Measurements from ENCODE around the gene MEF2A. TPM values are rescaled to one million over a fixed set of nuclear protein-coding genes. Genes with fewer than 3 reads are reported as not detected.
"Not testable (repeated sequence)": the region's sequence is repeated elsewhere in the genome, so short reads cannot be mapped to it uniquely, and the experiment has no call there.

Gene MEF2A
- total and polyA plus RNA-seq, 8 donors = 9.2 to 24.4 (median 15.9) TPM

GRCh38 chr15:99733268-99734039 lies 167.7 kb downstream of the MEF2A start, which contains the start of gene LYSMD4:
LYSMD4 (minus strand) TSS chr15:99733437; CDS start chr15:99731999, 1,438 bp downstream.
- H3K9me3 ChIP-seq = no peaks in the 10 kb centered on the region
- FAIRE-seq = no peak
- no peaks in the 10 kb centered on the region for H3K27me3 ChIP-seq
- ATAC-seq = peak; percentile 98 to 100 (median 98)
- intact Hi-C loops (cut with DNase I) = no loop called here
- H3K27ac ChIP-seq = peak within 1 kb of the TSS; percentile 77 to 89 (median 81)
- no peaks in the 10 kb centered on the region for H3K4me1 ChIP-seq
- peak; percentile 98 to 100 (median 99) for DNase-seq
- no peak for TF ChIP-seq CTCF (IDR thresholded peaks at IDR 0.05)
- peak within 1 kb of the TSS; percentile 78 to 100 (median 96) for H3K4me3 ChIP-seq
- no peaks in the 10 kb centered on the region for H3K36me3 ChIP-seq
- WGBS, 2 donors = 5 to 8% methylated on average over 56 to 69 of the region's 69 CpGs

GRCh38 chr15:99734040-99734291 lies 168.2 kb downstream of the MEF2A start:
- DNase-seq; H3K27me3 ChIP-seq; ATAC-seq; H3K9me3 ChIP-seq; intact Hi-C loops (cut with DNase I); H3K36me3 ChIP-seq; FAIRE-seq; H3K4me1 ChIP-seq: not testable (repeated sequence)
- Histone ChIP-seq H3K4me3 (peak overlapping the region in 3 of 4 donors; percentile 94 to 100 (median 98)), H3K27ac (peak overlapping the region; percentile 77 to 89 (median 81))
- 91 to 95% methylated on average over 13 of the region's 13 CpGs for whole genome bisulfite sequencing, 2 donors

GRCh38 chr15:99734575-99734974 lies 168.8 kb downstream of the MEF2A start:
- 94 to 95% methylated on average over 1 of the region's 1 CpG for WGBS, 2 donors
- no peaks in the 10 kb centered on the region for H3K9me3 ChIP-seq
- no peaks in the 10 kb centered on the region for H3K36me3 ChIP-seq
- no peaks in the 10 kb centered on the region for H3K27me3 ChIP-seq
- no peak for TF ChIP-seq CTCF (IDR thresholded peaks at IDR 0.05)
- H3K4me3 ChIP-seq = no peak overlapping the region
- intact Hi-C loops (cut with DNase I) = no loop called here
- no peak for ATAC-seq
- no peak for DNase-seq
- no peak overlapping the region for H3K27ac ChIP-seq
- no peaks in the 10 kb centered on the region for H3K4me1 ChIP-seq
- FAIRE-seq = no peak

- WGBS, 2 donors = 84 to 88% methylated on average over 4 of the region's 4 CpGs
- intact Hi-C loops (cut with DNase I) = no loop called here
- no peaks in the 10 kb centered on the region for H3K4me1 ChIP-seq
Observed at GRCh38 chr15:99735868-99736267, 170.1 kb downstream of the MEF2A start.

GRCh38 chr15:99736702-99737101 lies 170.9 kb downstream of the MEF2A start:
- WGBS, 2 donors = 53 to 61% methylated on average over 2 of the region's 2 CpGs
- no peaks in the 10 kb centered on the region for H3K4me1 ChIP-seq
- no peak for FAIRE-seq
- intact Hi-C loops (cut with DNase I) = no loop called here
- no peak for DNase-seq
- ATAC-seq = no peak
- H3K27me3 ChIP-seq = no peaks in the 10 kb centered on the region
- H3K27ac ChIP-seq = no peak overlapping the region
- H3K4me3 ChIP-seq = no peak overlapping the region
- TF ChIP-seq CTCF (IDR thresholded peaks at IDR 0.05) = no peak
- H3K36me3 ChIP-seq = no peaks in the 10 kb centered on the region
- no peaks in the 10 kb centered on the region for H3K9me3 ChIP-seq

More at GRCh38 chr15:99735868-99736267, 170.1 kb downstream of the MEF2A start:
- no peaks in the 10 kb centered on the region for H3K9me3 ChIP-seq
- TF ChIP-seq CTCF (IDR thresholded peaks at IDR 0.05) = no peak
- H3K36me3 ChIP-seq = no peaks in the 10 kb centered on the region
- ATAC-seq (no peak), FAIRE-seq (no peak), DNase-seq (no peak)
- H3K27ac ChIP-seq = no peak overlapping the region
- no peak overlapping the region for H3K4me3 ChIP-seq
- H3K27me3 ChIP-seq = no peaks in the 10 kb centered on the region
